Measurements from ENCODE around the gene PIK3R6. TPM values are rescaled to one million over a fixed set of nuclear protein-coding genes. Genes with fewer than 3 reads are reported as not detected.
"Not testable (repeated sequence)": the region's sequence is repeated elsewhere in the genome, so short reads cannot be mapped to it uniquely, and the experiment has no call there.

PIK3R6 gene
- polyA plus RNA-seq, 4 donors = 1.1 to 1.8 (median 1.5) TPM

- DNase-seq (ENCODE audit: low read depth in 4 of 4, low spot score in 2 of 4) = peak; percentile 28 to 69 (median 45)
Measured at GRCh38 chr17:8894673-8895578, 27.5 kb upstream of the PIK3R6 start.

GRCh38 chr17:8894202-8894671 lies 26.8 kb upstream of the PIK3R6 start:
- DNase-seq (ENCODE audit: low read depth in 4 of 4, low spot score in 2 of 4) = no peak

- no peak for DNase-seq (ENCODE audit: low read depth in 4 of 4, low spot score in 2 of 4)
Measured at GRCh38 chr17:8893621-8894201, 26.2 kb upstream of the PIK3R6 start.

- DNase-seq (ENCODE audit: low read depth in 4 of 4, low spot score in 2 of 4) = no peak
Measured at GRCh38 chr17:8893059-8893458, 25.6 kb upstream of the PIK3R6 start.

GRCh38 chr17:8892338-8892690 lies 24.8 kb upstream of the PIK3R6 start:
- no peak for DNase-seq (ENCODE audit: low read depth in 4 of 4, low spot score in 2 of 4)

GRCh38 chr17:8890671-8891070 lies 23.2 kb upstream of the PIK3R6 start:
- no peak for DNase-seq (ENCODE audit: low read depth in 4 of 4, low spot score in 2 of 4)

GRCh38 chr17:8889458-8890210 lies 22.2 kb upstream of the PIK3R6 start:
- no peak for DNase-seq (ENCODE audit: low read depth in 4 of 4, low spot score in 2 of 4)

GRCh38 chr17:8888704-8889302 lies 21.3 kb upstream of the PIK3R6 start:
- DNase-seq (ENCODE audit: low read depth in 4 of 4, low spot score in 2 of 4) = no peak

- peak in 2 of 4 donors; percentile 31 to 36 for DNase-seq (ENCODE audit: low read depth in 4 of 4, low spot score in 2 of 4)
Measured at GRCh38 chr17:8887834-8888703, 20.6 kb upstream of the PIK3R6 start.

GRCh38 chr17:8887301-8887700 lies 19.8 kb upstream of the PIK3R6 start:
- no peak for DNase-seq (ENCODE audit: low read depth in 4 of 4, low spot score in 2 of 4)

- DNase-seq (ENCODE audit: low read depth in 4 of 4, low spot score in 2 of 4) = no peak
Measured at GRCh38 chr17:8885967-8886684, 18.7 kb upstream of the PIK3R6 start.

- DNase-seq (ENCODE audit: low read depth in 4 of 4, low spot score in 2 of 4) = not testable (repeated sequence)
Measured at GRCh38 chr17:8885163-8885966, 17.9 kb upstream of the PIK3R6 start.

GRCh38 chr17:8884336-8884990 lies 17.0 kb upstream of the PIK3R6 start:
- no peak for DNase-seq (ENCODE audit: low read depth in 4 of 4, low spot score in 2 of 4)

GRCh38 chr17:8883353-8883752 lies 15.9 kb upstream of the PIK3R6 start:
- DNase-seq (ENCODE audit: low read depth in 4 of 4, low spot score in 2 of 4) = no peak

- no peak for DNase-seq (ENCODE audit: low read depth in 4 of 4, low spot score in 2 of 4)
Measured at GRCh38 chr17:8881606-8882005, 14.1 kb upstream of the PIK3R6 start.

- no peak for DNase-seq (ENCODE audit: low read depth in 4 of 4, low spot score in 2 of 4)
Measured at GRCh38 chr17:8880466-8880865, 13.0 kb upstream of the PIK3R6 start.

- no peak for DNase-seq (ENCODE audit: low read depth in 4 of 4, low spot score in 2 of 4)
Measured at GRCh38 chr17:8879410-8879809, 11.9 kb upstream of the PIK3R6 start.

- no peak for DNase-seq (ENCODE audit: low read depth in 4 of 4, low spot score in 2 of 4)
Measured at GRCh38 chr17:8877984-8878383, 10.5 kb upstream of the PIK3R6 start.

Data from left renal cortex interstitium (tissue), 4 donors.